ENCODE results near the gene GUCY1A2. TPM values are rescaled to one million over a fixed set of nuclear protein-coding genes. Genes with fewer than 3 reads are reported as not detected.

The GUCY1A2 gene
- total RNA-seq, 1 experiment from 2014 or later: 0.55 TPM

DNA sequence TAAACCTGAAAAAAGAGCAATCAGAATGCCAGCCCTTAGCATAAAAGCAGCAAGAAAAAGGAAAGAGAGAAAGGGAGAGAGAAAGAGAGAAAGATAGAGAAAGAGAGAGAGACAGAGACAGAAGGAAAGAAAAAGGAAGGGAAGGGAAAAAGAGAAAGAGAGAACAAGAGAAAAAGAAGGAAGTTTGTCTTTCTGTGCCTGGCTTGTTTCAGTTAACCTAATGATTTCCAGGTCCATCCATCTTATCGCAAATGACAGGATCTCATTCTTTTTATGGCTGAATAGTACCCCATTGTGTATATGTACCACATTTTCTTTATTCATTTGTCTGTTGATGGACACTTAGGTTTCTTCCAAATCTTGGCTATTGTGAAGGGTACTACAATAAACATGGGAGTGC lies 230.8 kb downstream of the GUCY1A2 start:
- Mint-ChIP-seq H3K36me3 (ENCODE audit: insufficient read depth in 1 of 3, low read depth in 3 of 3) (peaks cover 3 to 11% (median 5%) of the 10 kb centered on the region in 3 experiments; a peak in 5 of 7 replicates), H3K27me3 (ENCODE audit: low read depth) (no peaks in the 10 kb centered on the region), H3K4me1 (peaks cover 0 to 3% of the 10 kb centered on the region in 2 experiments; a peak in 3 of 4 replicates), H3K9me3 (peaks cover 8 to 14% of the 10 kb centered on the region in 2 experiments; a peak in 4 of 5 replicates), H3K27ac (no peak overlapping the region), H3K4me3 (no peak overlapping the region)
- DNase-seq: no peak
- H3K18ac ChIP-seq (ENCODE audit: insufficient read length, low read depth, low read length): no peak overlapping the region
- no peaks in the 10 kb centered on the region for H3K27me3 ChIP-seq (ENCODE audit: insufficient read depth, low read length)
- H2BK20ac ChIP-seq (ENCODE audit: low read depth, low read length, poor library complexity, severe bottlenecking): no peak overlapping the region
- no peaks in the 10 kb centered on the region for H4K20me1 ChIP-seq (ENCODE audit: control insufficient read depth, insufficient read depth, insufficient read length)
- no peak overlapping the region for H3K27ac ChIP-seq (ENCODE audit: insufficient read length, low read depth, low read length)
- H3K79me1 ChIP-seq (ENCODE audit: insufficient read depth, low read depth, low read length, poor library complexity, severe bottlenecking): no peaks in the 10 kb centered on the region
- H3K4me1 ChIP-seq (ENCODE audit: insufficient read depth, low read length): no peaks in the 10 kb centered on the region
- H3K56ac ChIP-seq (ENCODE audit: insufficient read length, low read depth, low read length): no peak overlapping the region
- no peak overlapping the region for H3K14ac ChIP-seq (ENCODE audit: insufficient read depth, low read length)
- no peak overlapping the region for H2BK12ac ChIP-seq (ENCODE audit: insufficient read length, low read depth, low read length)
- no peak overlapping the region for H3K9ac ChIP-seq (ENCODE audit: extremely low read depth, insufficient read length, low read length)
- TF ChIP-seq, protein P1, sequence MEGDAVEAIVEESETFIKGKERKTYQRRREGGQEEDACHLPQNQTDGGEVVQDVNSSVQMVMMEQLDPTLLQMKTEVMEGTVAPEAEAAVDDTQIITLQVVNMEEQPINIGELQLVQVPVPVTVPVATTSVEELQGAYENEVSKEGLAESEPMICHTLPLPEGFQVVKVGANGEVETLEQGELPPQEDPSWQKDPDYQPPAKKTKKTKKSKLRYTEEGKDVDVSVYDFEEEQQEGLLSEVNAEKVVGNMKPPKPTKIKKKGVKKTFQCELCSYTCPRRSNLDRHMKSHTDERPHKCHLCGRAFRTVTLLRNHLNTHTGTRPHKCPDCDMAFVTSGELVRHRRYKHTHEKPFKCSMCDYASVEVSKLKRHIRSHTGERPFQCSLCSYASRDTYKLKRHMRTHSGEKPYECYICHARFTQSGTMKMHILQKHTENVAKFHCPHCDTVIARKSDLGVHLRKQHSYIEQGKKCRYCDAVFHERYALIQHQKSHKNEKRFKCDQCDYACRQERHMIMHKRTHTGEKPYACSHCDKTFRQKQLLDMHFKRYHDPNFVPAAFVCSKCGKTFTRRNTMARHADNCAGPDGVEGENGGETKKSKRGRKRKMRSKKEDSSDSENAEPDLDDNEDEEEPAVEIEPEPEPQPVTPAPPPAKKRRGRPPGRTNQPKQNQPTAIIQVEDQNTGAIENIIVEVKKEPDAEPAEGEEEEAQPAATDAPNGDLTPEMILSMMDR (conservative IDR thresholded peaks at IDR 0.05): no peak
- H3K4me2 ChIP-seq (ENCODE audit: insufficient read depth, insufficient read length, low read length): no peak overlapping the region
- no CpG with 5 or more reads among the region's 1 CpG for WGBS (ENCODE audit: extremely low coverage, insufficient read length, low lambda C conversion rate)
- H3K79me2 ChIP-seq (ENCODE audit: insufficient read depth, low read length): no peaks in the 10 kb centered on the region
- H2BK5ac ChIP-seq (ENCODE audit: insufficient read length, low read length): no peak overlapping the region
- H3K9me3 ChIP-seq (ENCODE audit: control insufficient read depth, low read depth, low read length): no peaks in the 10 kb centered on the region
- no peak overlapping the region for H4K91ac ChIP-seq (ENCODE audit: insufficient read length, low read depth, low read length)
- no peak overlapping the region for H3K4ac ChIP-seq (ENCODE audit: low read depth, low read length)
- H2AFZ ChIP-seq (ENCODE audit: low read length): no peak overlapping the region
- no peaks in the 10 kb centered on the region for H3K23me2 ChIP-seq (ENCODE audit: insufficient read length, low read depth, low read length, poor library complexity, severe bottlenecking)
- no peak overlapping the region for H2BK15ac ChIP-seq (ENCODE audit: low read depth, low read length)
- H2AK5ac ChIP-seq (ENCODE audit: insufficient read length, low read length): no peak overlapping the region
- no peak overlapping the region for H3K23ac ChIP-seq (ENCODE audit: insufficient read length, low read depth, low read length)
- H4K5ac ChIP-seq (ENCODE audit: insufficient read length, low read depth, low read length): no peak overlapping the region
- H2BK120ac ChIP-seq (ENCODE audit: low read depth, low read length, poor library complexity, severe bottlenecking): no peak overlapping the region
- H3T11ph ChIP-seq (ENCODE audit: low read length): no peak overlapping the region
- H4K8ac ChIP-seq (replicated peaks; ENCODE audit: insufficient read length, low read depth, low read length): no peak overlapping the region

Data from H9 (cell line).